ENCODE measurements around the gene RECQL5.

GRCh38 chr17:75635610-75636202, 31.2 kb downstream of the RECQL5 start:
- TF ChIP-seq CTCF (IDR thresholded peaks at IDR 0.05; ENCODE audit: poor library complexity, severe bottlenecking): no peak
- no peak for TF ChIP-seq RAD21 (conservative IDR thresholded peaks at IDR 0.05)

All from neural cell (in vitro differentiated cells).